ENCODE measurements around the gene SIAH3.

SIAH3 gene

DNA sequence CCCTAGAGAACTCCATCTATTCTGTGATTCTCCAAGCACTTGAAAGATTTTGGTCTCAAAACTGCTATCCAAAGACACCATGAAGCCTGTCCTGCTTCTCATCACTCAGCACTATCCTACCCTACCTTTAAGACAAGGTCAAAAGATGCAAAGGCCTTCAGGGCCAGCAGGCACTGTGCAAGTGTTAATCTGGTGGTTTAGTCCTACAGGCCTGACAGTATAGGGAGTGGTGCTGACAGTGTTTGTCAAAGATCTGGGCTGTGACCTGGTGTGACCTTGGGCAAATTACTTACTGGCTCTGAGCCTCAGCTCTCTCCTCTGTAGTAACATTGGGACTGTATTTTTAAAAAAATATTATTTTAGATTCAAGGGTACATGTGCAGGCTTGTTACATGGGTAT, 28.0 kb downstream of the SIAH3 start:
- H3K9ac ChIP-seq (ENCODE audit: low read length in 2 of 2): no peak overlapping the region
- H3K27ac ChIP-seq (ENCODE audit: low read length): no peak overlapping the region
- H3K4me3 ChIP-seq (ENCODE audit: low read length in 2 of 2): no peak overlapping the region
- no peaks in the 10 kb centered on the region for H3K36me3 ChIP-seq (ENCODE audit: control insufficient read depth in 2 of 2, insufficient read depth in 2 of 2, low read length in 2 of 2)
- peaks cover 7% of the 10 kb centered on the region for H3K4me1 ChIP-seq (ENCODE audit: control insufficient read depth, insufficient read depth, low read length)
- H3K9me3 ChIP-seq (ENCODE audit: control insufficient read depth in 2 of 2, low read length in 2 of 2): no peaks in the 10 kb centered on the region
- H3K27me3 ChIP-seq (ENCODE audit: control insufficient read depth in 1 of 2, insufficient read depth in 2 of 2, low read length in 2 of 2): no peaks in the 10 kb centered on the region

DNA sequence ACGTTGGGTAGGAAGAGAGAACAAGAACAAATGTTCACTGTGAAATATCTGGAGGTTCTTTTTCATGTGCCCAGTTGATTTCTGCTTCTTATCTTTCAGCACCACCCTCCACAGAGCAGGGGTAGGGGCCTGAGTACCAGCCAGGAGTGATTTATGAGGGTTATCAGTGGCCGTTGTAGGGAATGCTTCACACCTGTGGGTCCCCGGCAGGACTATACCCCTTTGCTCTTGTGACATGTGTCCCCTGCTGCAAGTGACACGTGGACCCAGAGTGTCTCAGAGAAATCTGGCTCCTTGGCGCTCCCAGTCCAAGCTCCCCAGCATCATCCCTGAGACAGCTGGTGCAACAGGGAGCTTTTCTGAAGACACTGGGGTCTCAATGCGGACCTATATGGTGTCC, 29.7 kb downstream of the SIAH3 start:
- Histone ChIP-seq H3K27me3 (ENCODE audit: control insufficient read depth in 1 of 2, insufficient read depth in 2 of 2, low read length in 2 of 2) (no peaks in the 10 kb centered on the region), H3K4me3 (ENCODE audit: low read length in 2 of 2) (no peak overlapping the region), H3K36me3 (ENCODE audit: control insufficient read depth in 2 of 2, insufficient read depth in 2 of 2, low read length in 2 of 2) (no peaks in the 10 kb centered on the region), H3K9ac (ENCODE audit: low read length in 2 of 2) (no peak overlapping the region), H3K4me1 (ENCODE audit: control insufficient read depth, insufficient read depth, low read length) (peaks cover 5% of the 10 kb centered on the region), H3K9me3 (ENCODE audit: control insufficient read depth in 2 of 2, low read length in 2 of 2) (no peaks in the 10 kb centered on the region), H3K27ac (ENCODE audit: low read length) (no peak overlapping the region)

DNA sequence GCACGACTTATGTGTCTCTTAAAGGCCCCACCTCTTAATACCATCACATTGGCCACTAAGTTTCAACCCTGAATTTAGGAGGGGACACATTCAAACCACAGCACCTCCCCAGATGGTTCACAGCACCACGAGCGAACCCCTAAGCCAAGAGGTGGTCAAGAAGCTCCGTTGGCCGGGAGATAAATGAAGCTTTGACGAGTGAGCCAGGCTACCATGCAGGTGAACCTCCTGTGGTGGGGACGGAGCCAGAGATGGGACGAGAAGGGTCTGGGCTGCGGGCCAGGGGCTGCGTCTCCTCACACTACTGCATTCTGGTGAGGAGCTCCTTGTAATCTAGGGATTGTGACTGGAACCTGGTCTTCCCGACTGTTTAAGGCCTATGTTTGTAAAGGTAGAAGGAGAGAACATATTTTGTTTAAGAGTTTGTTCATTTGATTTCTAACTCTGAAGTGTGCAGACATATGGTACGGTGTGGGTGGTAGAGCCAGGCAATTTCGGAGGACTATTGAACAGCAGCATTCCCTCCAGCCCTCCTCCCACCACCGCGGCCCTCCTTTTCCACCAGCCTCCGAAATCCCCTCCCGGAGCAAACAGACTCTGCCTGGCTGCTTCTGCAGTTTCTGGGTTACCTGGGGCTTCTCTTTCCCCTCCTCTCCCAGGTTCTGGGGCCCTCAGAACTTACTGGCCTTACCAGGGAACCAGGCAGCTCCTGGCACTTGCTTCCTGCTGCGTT, 31.3 kb downstream of the SIAH3 start:
- Histone ChIP-seq H3K4me1 (ENCODE audit: control insufficient read depth, insufficient read depth, low read length) (peaks cover 5% of the 10 kb centered on the region), H3K4me3 (ENCODE audit: low read length in 2 of 2) (no peak overlapping the region), H3K27ac (ENCODE audit: low read length) (no peak overlapping the region), H3K9ac (ENCODE audit: low read length in 2 of 2) (no peak overlapping the region), H3K27me3 (ENCODE audit: control insufficient read depth in 1 of 2, insufficient read depth in 2 of 2, low read length in 2 of 2) (no peaks in the 10 kb centered on the region), H3K9me3 (ENCODE audit: control insufficient read depth in 2 of 2, low read length in 2 of 2) (no peaks in the 10 kb centered on the region), H3K36me3 (ENCODE audit: control insufficient read depth in 2 of 2, insufficient read depth in 2 of 2, low read length in 2 of 2) (no peaks in the 10 kb centered on the region)

DNA sequence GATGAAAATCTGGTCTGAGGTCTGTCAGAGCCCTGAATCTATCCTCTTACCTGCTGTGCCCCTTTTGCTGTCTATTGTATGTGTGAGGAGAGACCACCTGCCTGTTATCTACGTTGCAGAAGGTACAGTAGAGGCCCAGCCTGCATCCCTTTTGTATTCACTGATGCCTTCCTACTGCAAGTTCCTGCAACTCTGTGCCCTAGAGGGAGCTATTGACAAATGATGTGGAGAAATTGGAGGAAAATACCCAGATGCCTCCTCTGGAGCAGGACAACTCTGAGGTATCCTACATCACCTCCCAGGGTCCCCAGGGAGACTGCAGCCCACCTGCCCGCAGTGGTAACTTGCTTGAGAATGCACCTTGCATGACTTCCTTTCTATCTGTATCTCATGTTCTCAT, 33.7 kb downstream of the SIAH3 start:
- H3K4me1 ChIP-seq (ENCODE audit: control insufficient read depth, insufficient read depth, low read length): no peaks in the 10 kb centered on the region
- H3K9ac ChIP-seq (ENCODE audit: low read length in 2 of 2): no peak overlapping the region
- no peak overlapping the region for H3K4me3 ChIP-seq (ENCODE audit: low read length in 2 of 2)
- H3K36me3 ChIP-seq (ENCODE audit: control insufficient read depth in 2 of 2, insufficient read depth in 2 of 2, low read length in 2 of 2): no peaks in the 10 kb centered on the region
- no peaks in the 10 kb centered on the region for H3K9me3 ChIP-seq (ENCODE audit: control insufficient read depth in 2 of 2, low read length in 2 of 2)
- H3K27me3 ChIP-seq (ENCODE audit: control insufficient read depth in 1 of 2, insufficient read depth in 2 of 2, low read length in 2 of 2): no peaks in the 10 kb centered on the region
- no peak overlapping the region for H3K27ac ChIP-seq (ENCODE audit: low read length)

DNA sequence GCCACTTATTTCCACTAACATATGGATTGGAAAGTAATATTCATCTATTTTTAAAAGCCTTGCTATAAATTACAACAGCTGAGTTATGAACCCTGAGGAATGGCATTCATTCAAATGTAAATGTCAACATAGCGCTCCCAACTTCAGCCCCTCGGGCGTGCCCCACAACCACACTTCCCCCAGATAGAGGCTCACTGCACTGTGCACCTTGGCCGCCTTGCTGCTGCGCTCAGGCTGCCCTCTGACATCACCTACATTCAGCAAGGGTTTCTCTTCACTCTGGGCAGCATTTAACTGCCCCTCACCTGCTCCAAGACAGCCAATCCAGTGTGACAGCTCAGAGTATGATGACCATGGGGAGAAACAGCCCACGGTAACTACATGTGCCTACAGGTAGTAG, 35.1 kb downstream of the SIAH3 start:
- H3K4me1 ChIP-seq (ENCODE audit: control insufficient read depth, insufficient read depth, low read length): no peaks in the 10 kb centered on the region
- H3K9me3 ChIP-seq (ENCODE audit: control insufficient read depth in 2 of 2, low read length in 2 of 2): no peaks in the 10 kb centered on the region
- H3K36me3 ChIP-seq (ENCODE audit: control insufficient read depth in 2 of 2, insufficient read depth in 2 of 2, low read length in 2 of 2): no peaks in the 10 kb centered on the region
- H3K9ac ChIP-seq (ENCODE audit: low read length in 2 of 2): no peak overlapping the region
- no peak overlapping the region for H3K4me3 ChIP-seq (ENCODE audit: low read length in 2 of 2)
- H3K27me3 ChIP-seq (ENCODE audit: control insufficient read depth in 1 of 2, insufficient read depth in 2 of 2, low read length in 2 of 2): no peaks in the 10 kb centered on the region
- H3K27ac ChIP-seq (ENCODE audit: low read length): no peak overlapping the region

DNA sequence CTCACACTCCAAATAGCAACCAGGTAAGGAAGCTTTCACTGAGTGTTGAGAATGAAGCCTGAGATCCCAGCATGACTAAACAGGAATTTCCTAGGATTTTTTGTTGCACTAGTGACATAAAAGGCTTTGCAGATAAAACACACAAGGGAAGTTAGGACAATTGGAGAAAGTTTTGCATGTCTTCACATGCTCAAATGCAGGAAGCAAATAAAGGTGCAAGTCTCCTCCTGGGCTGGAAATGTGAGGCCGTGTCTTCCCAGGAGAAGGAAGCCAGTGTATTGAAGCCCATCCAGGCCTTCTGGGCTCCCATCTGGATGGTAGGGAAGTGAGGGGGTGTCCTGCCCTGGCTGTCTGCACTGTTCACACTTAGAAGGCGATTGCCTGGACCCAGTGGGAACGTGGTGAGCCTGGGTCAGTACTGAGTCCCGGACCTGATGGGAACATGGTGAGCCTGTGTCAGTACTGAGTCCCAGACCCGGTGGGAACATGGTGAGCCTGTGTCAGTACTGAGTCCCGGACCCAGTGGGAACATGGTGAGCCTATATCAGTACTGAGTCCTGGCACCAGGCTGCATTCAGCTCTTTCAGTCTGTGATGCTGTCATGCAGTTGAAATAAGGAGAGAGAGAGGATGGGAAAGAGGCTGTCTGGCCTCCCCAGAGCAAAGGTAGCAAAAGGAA, 38.7 kb downstream of the SIAH3 start:
- H3K9ac ChIP-seq (ENCODE audit: low read length in 2 of 2): no peak overlapping the region
- H3K27me3 ChIP-seq (ENCODE audit: control insufficient read depth in 1 of 2, insufficient read depth in 2 of 2, low read length in 2 of 2): no peaks in the 10 kb centered on the region
- no peak overlapping the region for H3K27ac ChIP-seq (ENCODE audit: low read length)
- no peaks in the 10 kb centered on the region for H3K36me3 ChIP-seq (ENCODE audit: control insufficient read depth in 2 of 2, insufficient read depth in 2 of 2, low read length in 2 of 2)
- no peaks in the 10 kb centered on the region for H3K9me3 ChIP-seq (ENCODE audit: control insufficient read depth in 2 of 2, low read length in 2 of 2)
- no peak overlapping the region for H3K4me3 ChIP-seq (ENCODE audit: low read length in 2 of 2)
- H3K4me1 ChIP-seq (ENCODE audit: control insufficient read depth, insufficient read depth, low read length): no peaks in the 10 kb centered on the region

DNA sequence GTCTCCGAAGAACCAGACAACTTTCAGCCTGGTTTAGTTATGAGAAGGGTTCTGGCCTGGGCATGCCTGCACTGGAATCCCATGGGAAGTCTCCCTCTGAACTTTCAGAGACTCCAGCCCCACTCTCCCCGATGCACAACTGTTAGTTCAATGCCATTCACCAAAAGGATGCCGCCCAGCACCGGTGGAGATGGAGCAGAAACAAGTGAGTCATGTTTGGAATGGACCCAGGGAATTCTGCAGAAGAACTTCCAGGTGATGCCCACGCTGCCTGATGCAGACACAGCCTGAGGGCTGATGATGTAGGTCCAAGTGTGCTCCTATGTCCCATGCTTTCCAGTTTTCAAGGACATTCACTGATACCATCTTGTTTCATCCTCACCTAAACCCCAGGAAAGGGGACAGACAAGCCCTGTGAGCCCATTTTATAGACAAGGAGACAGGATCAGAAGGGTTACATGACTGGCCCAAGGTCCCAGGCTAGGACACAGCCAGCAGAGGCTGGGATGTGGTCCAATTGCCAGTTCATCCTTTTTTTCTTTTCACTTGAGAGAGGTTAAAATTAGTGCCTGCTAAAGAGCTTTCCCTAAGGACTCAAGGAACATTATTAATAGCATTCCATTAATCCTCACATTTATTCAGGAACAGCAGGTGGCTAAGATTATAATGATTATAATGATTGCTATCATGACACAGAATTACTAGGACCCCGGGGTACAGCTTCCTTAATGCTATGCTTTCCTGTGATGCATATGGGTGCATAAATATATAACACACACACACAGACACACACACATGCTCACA, 39.5 kb downstream of the SIAH3 start:
- no peaks in the 10 kb centered on the region for H3K9me3 ChIP-seq (ENCODE audit: control insufficient read depth in 2 of 2, low read length in 2 of 2)
- no peak overlapping the region for H3K9ac ChIP-seq (ENCODE audit: low read length in 2 of 2)
- no peaks in the 10 kb centered on the region for H3K4me1 ChIP-seq (ENCODE audit: control insufficient read depth, insufficient read depth, low read length)
- H3K27ac ChIP-seq (ENCODE audit: low read length): no peak overlapping the region
- no peak overlapping the region for H3K4me3 ChIP-seq (ENCODE audit: low read length in 2 of 2)
- no peaks in the 10 kb centered on the region for H3K36me3 ChIP-seq (ENCODE audit: control insufficient read depth in 2 of 2, insufficient read depth in 2 of 2, low read length in 2 of 2)
- no peaks in the 10 kb centered on the region for H3K27me3 ChIP-seq (ENCODE audit: control insufficient read depth in 1 of 2, insufficient read depth in 2 of 2, low read length in 2 of 2)

DNA sequence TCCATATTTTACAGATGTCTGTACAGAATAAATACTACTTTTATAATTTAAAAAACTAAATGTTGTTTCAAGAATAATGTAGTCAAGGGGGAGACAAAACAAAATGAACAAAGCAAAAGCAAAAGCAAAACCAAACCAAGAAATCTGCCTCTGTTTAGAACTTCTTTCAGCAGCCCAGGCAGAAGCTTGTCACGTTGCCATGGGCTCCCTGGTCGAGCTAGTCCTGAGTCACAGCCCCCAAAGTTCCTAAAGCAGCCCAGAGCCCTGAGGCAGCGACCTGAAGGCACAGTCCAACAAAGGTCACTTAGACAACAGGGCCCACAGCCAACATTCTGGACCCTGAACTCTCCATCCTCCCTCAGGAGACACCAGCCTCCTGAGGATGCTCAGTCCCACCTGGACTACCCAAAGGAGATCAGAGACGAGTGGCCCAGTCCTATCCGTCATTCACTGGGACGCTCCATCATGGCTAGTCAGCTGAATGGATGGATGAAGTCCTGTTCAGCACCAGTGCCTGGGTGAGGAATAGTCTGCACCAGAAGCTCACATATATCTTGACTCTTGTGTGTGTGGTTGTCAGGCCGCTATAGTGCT, 41.7 kb downstream of the SIAH3 start:
- Histone ChIP-seq H3K4me3 (ENCODE audit: low read length in 2 of 2) (no peak overlapping the region), H3K36me3 (ENCODE audit: control insufficient read depth in 2 of 2, insufficient read depth in 2 of 2, low read length in 2 of 2) (no peaks in the 10 kb centered on the region), H3K27me3 (ENCODE audit: control insufficient read depth in 1 of 2, insufficient read depth in 2 of 2, low read length in 2 of 2) (no peaks in the 10 kb centered on the region)

DNA sequence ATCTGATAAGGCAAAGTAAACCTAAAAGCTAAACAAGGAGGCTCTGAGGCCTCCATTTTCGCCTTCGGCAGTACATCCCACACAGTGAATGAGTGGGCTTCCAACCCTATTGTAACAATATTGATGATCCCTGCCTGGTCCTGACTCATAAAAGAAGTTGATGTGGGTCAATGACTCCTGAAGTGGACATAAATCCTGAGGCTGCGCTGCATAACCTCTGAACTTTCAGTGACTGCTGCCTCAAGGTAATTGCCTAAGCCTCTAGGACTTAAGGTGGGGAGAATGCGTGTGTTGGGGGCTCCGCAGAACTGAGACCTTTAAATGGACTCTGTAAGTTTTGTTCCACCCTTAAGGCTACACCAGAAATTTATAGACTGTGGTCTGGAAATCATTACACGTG, 42.6 kb downstream of the SIAH3 start:
- Histone ChIP-seq H3K4me1 (ENCODE audit: control insufficient read depth, insufficient read depth, low read length) (no peaks in the 10 kb centered on the region), H3K4me3 (ENCODE audit: low read length in 2 of 2) (no peak overlapping the region), H3K9me3 (ENCODE audit: control insufficient read depth in 2 of 2, low read length in 2 of 2) (no peaks in the 10 kb centered on the region), H3K27ac (ENCODE audit: low read length) (no peak overlapping the region), H3K27me3 (ENCODE audit: control insufficient read depth in 1 of 2, insufficient read depth in 2 of 2, low read length in 2 of 2) (no peaks in the 10 kb centered on the region), H3K9ac (ENCODE audit: low read length in 2 of 2) (no peak overlapping the region), H3K36me3 (ENCODE audit: control insufficient read depth in 2 of 2, insufficient read depth in 2 of 2, low read length in 2 of 2) (no peaks in the 10 kb centered on the region)

More for the DNA sequence above, 41.7 kb downstream of the SIAH3 start:
- H3K27ac ChIP-seq (ENCODE audit: low read length): no peak overlapping the region
- H3K9me3 ChIP-seq (ENCODE audit: control insufficient read depth in 2 of 2, low read length in 2 of 2): no peaks in the 10 kb centered on the region
- no peak overlapping the region for H3K9ac ChIP-seq (ENCODE audit: low read length in 2 of 2)
- H3K4me1 ChIP-seq (ENCODE audit: control insufficient read depth, insufficient read depth, low read length): no peaks in the 10 kb centered on the region

DNA sequence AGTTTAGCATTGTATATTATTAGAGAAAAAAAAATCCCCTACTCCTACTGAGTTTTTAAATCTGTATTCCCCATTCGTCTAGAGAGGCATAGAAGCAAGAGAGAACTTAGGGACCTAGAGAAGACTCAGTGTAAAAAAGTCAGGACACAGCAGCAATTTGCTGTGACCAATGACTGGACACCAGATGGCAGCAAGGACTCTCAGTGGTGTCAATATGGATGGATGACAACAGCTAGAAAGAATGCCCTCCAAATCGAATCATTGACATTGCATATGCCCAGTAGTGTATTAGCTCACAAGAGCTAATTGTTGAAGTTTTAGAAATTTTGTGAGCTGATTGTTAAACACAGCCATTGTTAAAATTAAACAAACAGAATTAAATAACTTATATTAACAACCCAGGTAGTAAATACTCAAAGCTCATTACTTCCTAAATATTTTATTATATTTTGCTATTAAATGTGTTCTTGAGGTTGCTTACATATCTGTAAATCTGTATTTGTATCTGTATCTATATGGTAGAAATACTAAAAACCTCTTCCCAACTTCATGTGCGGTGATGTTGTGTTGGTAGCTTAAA, 43.9 kb downstream of the SIAH3 start:
- H3K27ac ChIP-seq (ENCODE audit: low read length): no peak overlapping the region
- no peaks in the 10 kb centered on the region for H3K9me3 ChIP-seq (ENCODE audit: control insufficient read depth in 2 of 2, low read length in 2 of 2)
- H3K4me3 ChIP-seq (ENCODE audit: low read length in 2 of 2): no peak overlapping the region
- H3K27me3 ChIP-seq (ENCODE audit: control insufficient read depth in 1 of 2, insufficient read depth in 2 of 2, low read length in 2 of 2): no peaks in the 10 kb centered on the region
- H3K36me3 ChIP-seq (ENCODE audit: control insufficient read depth in 2 of 2, insufficient read depth in 2 of 2, low read length in 2 of 2): no peaks in the 10 kb centered on the region
- H3K4me1 ChIP-seq (ENCODE audit: control insufficient read depth, insufficient read depth, low read length): no peaks in the 10 kb centered on the region
- no peak overlapping the region for H3K9ac ChIP-seq (ENCODE audit: low read length in 2 of 2)

Measured in stomach smooth muscle (tissue), 2 donors.